ENCODE results near the gene DOLK. TPM values are rescaled to one million over a fixed set of nuclear protein-coding genes. Genes with fewer than 3 reads are reported as not detected.
A peak's percentile ranks its signal among the peaks of the same experiment; 100 is the strongest.
"Not testable (repeated sequence)": the region's sequence is repeated elsewhere in the genome, so short reads cannot be mapped to it uniquely, and the experiment has no call there.

The DOLK gene
- 8.1 TPM for total RNA-seq

- H3K9me3 ChIP-seq (ENCODE audit: low read depth, low read length): no peaks in the 10 kb centered on the region
- peak within 1 kb of the TSS; percentile 89 for H3K4me3 ChIP-seq (ENCODE audit: low read length)
- H3K4me1 ChIP-seq (ENCODE audit: insufficient read depth, low read length): peaks cover 21% of the 10 kb centered on the region
- no peaks in the 10 kb centered on the region for H3K27me3 ChIP-seq (ENCODE audit: insufficient read depth, low read length)
These were observed at the start of gene DOLK, which contains the start of gene NUP188 for GRCh38 chr9:128947527-128948301. DOLK (minus strand) TSS chr9:128947603; CDS start chr9:128947303, 300 bp downstream. NUP188 (plus strand) TSS chr9:128947699; CDS start chr9:128947720, 21 bp downstream.

DNA sequence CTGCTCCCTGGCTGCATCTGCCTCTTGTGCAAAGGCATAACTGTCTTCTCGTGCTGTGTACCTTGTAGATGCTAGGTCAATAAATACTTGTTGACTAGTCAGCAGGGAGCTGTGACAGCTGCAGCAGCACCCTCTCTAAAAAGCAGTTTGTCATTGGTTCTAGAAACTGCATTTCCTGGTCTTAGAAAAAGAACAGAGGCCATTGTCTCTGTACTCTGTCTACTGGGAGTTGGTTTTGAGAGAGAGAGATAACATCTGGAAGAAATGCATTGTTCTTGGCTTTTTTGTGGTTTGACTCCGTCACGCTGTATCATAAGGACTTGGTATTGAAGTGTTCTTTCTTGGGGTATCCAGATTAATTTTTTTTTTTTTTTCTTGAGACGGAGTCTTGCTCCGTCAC, 48.4 kb upstream of the DOLK start:
- Histone ChIP-seq H3K4me3 (ENCODE audit: low read length) (no peak overlapping the region), H3K4me1 (ENCODE audit: insufficient read depth, low read length) (no peaks in the 10 kb centered on the region), H3K9me3 (ENCODE audit: low read depth, low read length) (no peaks in the 10 kb centered on the region), H3K27me3 (ENCODE audit: insufficient read depth, low read length) (no peaks in the 10 kb centered on the region)

- Histone ChIP-seq H3K4me3 (ENCODE audit: low read length) (no peak overlapping the region), H3K27me3 (ENCODE audit: insufficient read depth, low read length) (no peaks in the 10 kb centered on the region), H3K9me3 (ENCODE audit: low read depth, low read length) (no peaks in the 10 kb centered on the region), H3K4me1 (ENCODE audit: insufficient read depth, low read length) (no peaks in the 10 kb centered on the region)
These were observed 45.6 kb upstream of the DOLK start for GRCh38 chr9:128992995-128993394.

GRCh38 chr9:128987805-128988204, 40.4 kb upstream of the DOLK start:
- Histone ChIP-seq H3K9me3 (ENCODE audit: low read depth, low read length) (no peaks in the 10 kb centered on the region), H3K4me1 (ENCODE audit: insufficient read depth, low read length) (no peaks in the 10 kb centered on the region), H3K27me3 (ENCODE audit: insufficient read depth, low read length) (no peaks in the 10 kb centered on the region), H3K4me3 (ENCODE audit: low read length) (no peak overlapping the region)

DNA sequence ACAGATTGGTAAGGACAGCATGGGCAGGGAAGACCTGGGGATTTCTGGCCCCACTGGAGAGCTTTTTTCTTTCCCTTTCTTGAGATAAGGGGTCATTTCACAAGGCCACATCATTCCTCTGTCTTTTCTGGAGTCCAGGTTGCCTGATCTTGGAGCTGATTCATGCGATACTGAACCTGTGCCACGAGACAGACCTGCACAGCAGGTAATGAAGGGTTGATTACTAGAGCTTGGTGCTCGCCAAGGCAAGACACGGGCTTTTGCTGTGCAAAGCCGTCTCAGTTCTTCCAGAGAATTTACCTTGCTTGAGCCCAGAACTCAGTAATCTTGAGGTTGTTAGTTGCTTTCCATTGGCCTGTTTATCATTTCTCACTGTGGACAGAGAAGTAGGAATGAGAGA, 39.3 kb upstream of the DOLK start:
- no peaks in the 10 kb centered on the region for H3K27me3 ChIP-seq (ENCODE audit: insufficient read depth, low read length)

DNA sequence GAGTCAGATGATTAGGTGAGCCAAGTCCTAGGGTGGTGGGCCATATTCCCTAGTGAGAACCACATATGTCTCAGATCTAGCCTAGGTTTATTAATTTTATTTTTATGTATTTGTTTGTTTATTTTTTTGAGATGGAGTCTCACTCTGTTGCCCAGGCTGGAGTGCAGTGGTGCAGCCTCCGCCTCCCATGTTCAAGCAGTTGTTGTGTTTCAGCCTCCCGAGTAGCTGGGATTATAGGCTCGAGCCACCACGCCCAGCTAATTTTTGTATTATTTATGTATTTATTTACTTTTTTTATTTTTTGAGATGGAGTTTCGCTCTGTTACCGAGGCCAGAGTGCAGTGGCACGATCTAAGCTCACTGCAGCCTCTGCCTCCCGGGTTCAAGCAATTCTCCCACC, 36.1 kb upstream of the DOLK start:
- no peaks in the 10 kb centered on the region for H3K27me3 ChIP-seq (ENCODE audit: insufficient read depth, low read length)
- H3K4me3 ChIP-seq (ENCODE audit: low read length): no peak overlapping the region
- H3K4me1 ChIP-seq (ENCODE audit: insufficient read depth, low read length): no peaks in the 10 kb centered on the region
- H3K9me3 ChIP-seq (ENCODE audit: low read depth, low read length): no peaks in the 10 kb centered on the region

More for the DNA sequence above, 39.3 kb upstream of the DOLK start:
- Histone ChIP-seq H3K4me3 (ENCODE audit: low read length) (no peak overlapping the region), H3K9me3 (ENCODE audit: low read depth, low read length) (no peaks in the 10 kb centered on the region), H3K4me1 (ENCODE audit: insufficient read depth, low read length) (no peaks in the 10 kb centered on the region)

DNA sequence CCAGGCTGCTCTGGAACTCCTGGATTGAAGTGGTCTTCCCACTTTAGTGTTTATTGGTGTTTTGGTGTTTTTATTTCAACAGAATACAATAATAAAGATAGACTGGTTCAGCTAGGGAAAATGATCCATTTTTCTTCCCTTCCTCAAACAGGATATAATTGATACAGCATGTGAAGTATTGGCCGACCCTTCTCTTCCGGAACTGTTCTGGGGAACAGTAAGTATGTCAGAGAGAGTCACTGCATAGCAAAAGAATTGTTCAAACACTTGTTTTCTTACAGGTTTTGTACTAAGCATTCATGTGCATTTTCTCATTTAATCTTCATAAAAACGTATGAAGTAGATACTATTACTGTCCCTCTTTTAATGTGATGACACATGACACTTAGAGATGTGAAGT, 31.7 kb upstream of the DOLK start:
- no peaks in the 10 kb centered on the region for H3K27me3 ChIP-seq (ENCODE audit: insufficient read depth, low read length)
- no peak overlapping the region for H3K4me3 ChIP-seq (ENCODE audit: low read length)
- H3K4me1 ChIP-seq (ENCODE audit: insufficient read depth, low read length): no peaks in the 10 kb centered on the region
- no peaks in the 10 kb centered on the region for H3K9me3 ChIP-seq (ENCODE audit: low read depth, low read length)

DNA sequence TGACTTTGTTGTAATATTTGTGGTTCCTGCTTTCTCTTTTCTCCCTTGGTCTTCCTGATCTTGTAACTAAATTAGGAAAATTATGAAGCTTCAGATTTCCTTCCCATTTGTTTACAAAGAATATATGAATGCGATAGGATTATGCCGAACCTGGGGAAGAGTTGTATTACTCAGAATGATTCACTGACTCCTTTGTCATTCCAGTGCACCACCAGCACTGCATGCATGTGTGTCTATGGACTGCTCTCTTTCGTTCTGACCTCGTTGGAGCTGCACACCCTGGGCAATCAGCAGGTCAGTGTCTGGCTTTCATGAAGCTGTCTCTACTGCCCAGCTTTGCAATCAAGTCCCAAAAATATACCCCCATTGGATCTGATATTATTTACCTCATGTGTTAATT, 25.6 kb upstream of the DOLK start:
- Histone ChIP-seq H3K9me3 (ENCODE audit: low read depth, low read length) (no peaks in the 10 kb centered on the region), H3K4me1 (ENCODE audit: insufficient read depth, low read length) (no peaks in the 10 kb centered on the region), H3K27me3 (ENCODE audit: insufficient read depth, low read length) (no peaks in the 10 kb centered on the region), H3K4me3 (ENCODE audit: low read length) (no peak overlapping the region)

- Histone ChIP-seq H3K9me3 (ENCODE audit: low read depth, low read length) (no peaks in the 10 kb centered on the region), H3K27me3 (ENCODE audit: insufficient read depth, low read length) (no peaks in the 10 kb centered on the region), H3K4me1 (ENCODE audit: insufficient read depth, low read length) (no peaks in the 10 kb centered on the region), H3K4me3 (ENCODE audit: low read length) (no peak overlapping the region)
These were observed 22.1 kb upstream of the DOLK start for GRCh38 chr9:128969491-128969890.

DNA sequence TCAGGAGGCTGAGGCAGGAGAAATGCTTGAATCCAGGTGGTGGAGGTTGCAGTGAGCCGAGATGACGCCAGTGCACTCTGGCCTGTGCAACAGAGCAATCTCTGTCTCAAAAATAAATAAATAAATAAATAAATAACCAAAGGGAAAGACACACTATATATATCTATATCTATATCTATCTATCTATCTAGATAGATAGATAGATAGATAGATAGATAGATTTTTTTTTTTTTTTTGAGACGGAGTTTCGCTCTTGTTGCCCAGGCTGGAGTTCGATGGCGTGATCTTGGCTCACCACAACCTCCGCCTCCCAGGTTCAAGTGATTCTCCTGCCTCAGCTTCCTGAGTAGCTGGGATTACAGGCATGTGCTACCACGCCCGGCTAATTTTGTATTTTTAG, 14.0 kb upstream of the DOLK start:
- not testable (repeated sequence) for H3K9me3 ChIP-seq (ENCODE audit: low read depth, low read length); H3K4me3 ChIP-seq (ENCODE audit: low read length); H3K4me1 ChIP-seq (ENCODE audit: insufficient read depth, low read length); H3K27me3 ChIP-seq (ENCODE audit: insufficient read depth, low read length)

GRCh38 chr9:128947277-128947526, 201 bp downstream of the DOLK start:
- Histone ChIP-seq H3K9me3 (ENCODE audit: low read depth, low read length) (no peaks in the 10 kb centered on the region), H3K4me3 (ENCODE audit: low read length) (peak overlapping the region; percentile 89), H3K27me3 (ENCODE audit: insufficient read depth, low read length) (no peaks in the 10 kb centered on the region), H3K4me1 (ENCODE audit: insufficient read depth, low read length) (peaks cover 21% of the 10 kb centered on the region)

GRCh38 chr9:128946571-128947276, 679 bp downstream of the DOLK start:
- no peaks in the 10 kb centered on the region for H3K27me3 ChIP-seq (ENCODE audit: insufficient read depth, low read length)
- peaks cover 21% of the 10 kb centered on the region for H3K4me1 ChIP-seq (ENCODE audit: insufficient read depth, low read length)
- no peaks in the 10 kb centered on the region for H3K9me3 ChIP-seq (ENCODE audit: low read depth, low read length)
- peak overlapping the region; percentile 89 for H3K4me3 ChIP-seq (ENCODE audit: low read length)

DNA sequence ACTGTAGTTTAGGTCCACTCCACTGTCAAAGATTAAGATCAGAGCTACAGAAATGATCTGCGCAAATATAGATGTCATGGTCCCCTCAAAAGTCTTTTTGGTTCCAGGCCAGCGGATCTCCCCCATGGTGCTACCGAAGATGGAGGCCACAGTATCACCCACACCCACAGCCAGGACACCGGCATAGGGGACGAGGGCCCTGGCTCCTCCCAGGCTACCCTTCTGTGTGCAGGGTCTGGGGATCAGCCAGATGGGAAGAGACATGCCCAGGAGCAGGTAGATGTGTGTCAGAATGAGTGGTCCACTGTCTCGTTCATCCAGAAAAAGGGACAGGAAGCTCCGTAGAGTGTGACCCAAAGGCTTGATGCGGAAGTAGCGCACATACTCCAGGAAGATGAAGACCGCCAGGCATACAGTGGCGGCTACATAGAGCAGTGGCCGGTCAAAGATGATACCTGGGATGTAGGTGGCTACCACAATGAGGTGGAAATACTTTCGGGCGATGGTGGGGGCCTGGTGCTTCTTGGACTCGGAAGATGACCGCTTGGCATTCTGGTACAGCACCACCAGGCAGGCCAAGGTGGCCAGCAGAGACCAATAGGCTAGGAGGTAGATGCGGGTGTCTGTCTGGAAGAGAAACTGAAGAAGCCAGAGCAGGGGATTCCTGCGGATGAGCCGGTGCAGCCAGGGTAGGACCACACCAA, 1.5 kb downstream of the DOLK start:
- Histone ChIP-seq H3K4me1 (ENCODE audit: insufficient read depth, low read length) (peaks cover 21% of the 10 kb centered on the region), H3K27me3 (ENCODE audit: insufficient read depth, low read length) (no peaks in the 10 kb centered on the region), H3K9me3 (ENCODE audit: low read depth, low read length) (no peaks in the 10 kb centered on the region), H3K4me3 (ENCODE audit: low read length) (no peak overlapping the region)

- peaks cover 21% of the 10 kb centered on the region for H3K4me1 ChIP-seq (ENCODE audit: insufficient read depth, low read length)
- not testable (repeated sequence) for H3K27me3 ChIP-seq (ENCODE audit: insufficient read depth, low read length); H3K9me3 ChIP-seq (ENCODE audit: low read depth, low read length); H3K4me3 ChIP-seq (ENCODE audit: low read length)
These were observed 2.4 kb downstream of the DOLK start for GRCh38 chr9:128944966-128945365.

GRCh38 chr9:128943832-128944620, 3.4 kb downstream of the DOLK start:
- Histone ChIP-seq H3K4me1 (ENCODE audit: insufficient read depth, low read length) (peaks cover 20% of the 10 kb centered on the region), H3K9me3 (ENCODE audit: low read depth, low read length) (no peaks in the 10 kb centered on the region), H3K4me3 (ENCODE audit: low read length) (no peak overlapping the region), H3K27me3 (ENCODE audit: insufficient read depth, low read length) (no peaks in the 10 kb centered on the region)
